ENCODE results near the gene ENDOV.

The ENDOV gene

GRCh38 chr17:80465327-80465974 lies 50.5 kb downstream of the ENDOV start:
- TF ChIP-seq CTCF (IDR thresholded peaks at IDR 0.05; ENCODE audit: low read depth, low read length, missing control alignments): no peak
- DNase-seq (ENCODE audit: extremely low read depth, low read depth): no peak
- H3K4me3 ChIP-seq (replicated peaks; ENCODE audit: low read depth, low read length): no peak overlapping the region

- no peak overlapping the region for H3K4me3 ChIP-seq (replicated peaks; ENCODE audit: low read depth, low read length)
- no peak for TF ChIP-seq CTCF (IDR thresholded peaks at IDR 0.05; ENCODE audit: low read depth, low read length, missing control alignments)
- no peak for DNase-seq (ENCODE audit: extremely low read depth, low read depth)
These were observed 51.3 kb downstream of the ENDOV start for GRCh38 chr17:80466188-80466705.

GRCh38 chr17:80468242-80468641 lies 53.3 kb downstream of the ENDOV start:
- TF ChIP-seq CTCF (IDR thresholded peaks at IDR 0.05; ENCODE audit: low read depth, low read length, missing control alignments): no peak
- DNase-seq (ENCODE audit: extremely low read depth, low read depth): no peak
- no peak overlapping the region for H3K4me3 ChIP-seq (replicated peaks; ENCODE audit: low read depth, low read length)

GRCh38 chr17:80468781-80469493 lies 54.0 kb downstream of the ENDOV start:
- H3K4me3 ChIP-seq (replicated peaks; ENCODE audit: low read depth, low read length): no peak overlapping the region
- TF ChIP-seq CTCF (IDR thresholded peaks at IDR 0.05; ENCODE audit: low read depth, low read length, missing control alignments): no peak
- no peak for DNase-seq (ENCODE audit: extremely low read depth, low read depth)

GRCh38 chr17:80469667-80470066 lies 54.7 kb downstream of the ENDOV start:
- no peak for TF ChIP-seq CTCF (IDR thresholded peaks at IDR 0.05; ENCODE audit: low read depth, low read length, missing control alignments)
- no peak overlapping the region for H3K4me3 ChIP-seq (replicated peaks; ENCODE audit: low read depth, low read length)
- DNase-seq (ENCODE audit: extremely low read depth, low read depth): no peak

GRCh38 chr17:80470603-80471002 lies 55.6 kb downstream of the ENDOV start:
- TF ChIP-seq CTCF (IDR thresholded peaks at IDR 0.05; ENCODE audit: low read depth, low read length, missing control alignments): no peak
- H3K4me3 ChIP-seq (replicated peaks; ENCODE audit: low read depth, low read length): no peak overlapping the region
- DNase-seq (ENCODE audit: extremely low read depth, low read depth): no peak

All from HFF-Myc (cell line).